MM.1S (cell line): ENCODE data around the gene HSPG2.

ENCODE experiments used
- DNase-seq: peaks from one replicate; pipeline ENCODE4 v3.0.0-alpha.2; 2015
- H2AFZ ChIP-seq: fragments of 300-600 bp; sonication (generic); 2 replicates; pipeline ENCODE4 v1.6.0; 2016; ENCODE audit warnings: antibody characterized with exemption, low read length
- H3F3A ChIP-seq: fragments of 300-600 bp; sonication (generic); 2 replicates; pipeline ENCODE4 v1.6.1; 2016; ENCODE audit warnings: mild to moderate bottlenecking, antibody characterized with exemption, low read length, moderate library complexity, mixed read lengths; ENCODE audit not compliant: insufficient read depth
- H3K27ac ChIP-seq: fragments of 300-600 bp; sonication (generic); 2 replicates; pipeline ENCODE4 v1.5.1; 2016; ENCODE audit warnings: mild to moderate bottlenecking, low read length
- H3K27me3 ChIP-seq: fragments of 300-600 bp; sonication (generic); replicated peaks from 2 replicates; pipeline ENCODE4 v1.6.0; 2016; ENCODE audit warnings: low read length; ENCODE audit not compliant: insufficient read depth
- H3K36me3 ChIP-seq: fragments of 300-600 bp; sonication (generic); replicated peaks from 2 replicates; pipeline ENCODE4 v1.6.1; 2016; ENCODE audit warnings: mild to moderate bottlenecking, low read length, mixed read lengths; ENCODE audit not compliant: insufficient read depth
- H3K4me1 ChIP-seq: fragments of 300-600 bp; sonication (generic); 2 replicates; pipeline ENCODE4 v1.6.1; 2016; ENCODE audit warnings: low read length, mixed read lengths
- H3K4me2 ChIP-seq: fragments of 300-600 bp; sonication (generic); 2 replicates; pipeline ENCODE4 v1.6.0; 2016; ENCODE audit warnings: low read depth, low read length
- H3K4me3 ChIP-seq: fragments of 300-600 bp; sonication (generic); 2 replicates; pipeline ENCODE4 v1.5.1; 2016; ENCODE audit warnings: low read length, mixed read lengths
- H3K79me2 ChIP-seq: fragments of 300-600 bp; sonication (generic); 2 replicates; pipeline ENCODE4 v1.6.1; 2016; ENCODE audit warnings: mixed run types, low read length, mixed read lengths
- H3K9ac ChIP-seq: fragments of 300-600 bp; sonication (generic); 2 replicates; pipeline ENCODE4 v1.6.1; 2016; ENCODE audit warnings: low read length, mixed read lengths
- H3K9me2 ChIP-seq: fragments of 300-600 bp; sonication (generic); replicated peaks from 2 replicates; pipeline ENCODE4 v1.6.1; 2016; ENCODE audit warnings: mild to moderate bottlenecking, low read length, mixed read lengths; ENCODE audit not compliant: insufficient read depth
- H3K9me3 ChIP-seq: fragments of 300-600 bp; sonication (generic); replicated peaks from 2 replicates; pipeline ENCODE4 v1.6.1; 2016; ENCODE audit warnings: mild to moderate bottlenecking, low read length, mixed read lengths; ENCODE audit not compliant: insufficient read depth
- H4K20me1 ChIP-seq: fragments of 300-600 bp; sonication (generic); 2 replicates; pipeline ENCODE4 v1.6.1; 2016; ENCODE audit warnings: mild to moderate bottlenecking, low read length, moderate library complexity, mixed read lengths; ENCODE audit not compliant: insufficient read depth
- CTCF ChIP-seq: fragments of 300-600 bp; sonication (generic); IDR thresholded peaks from 2 replicates; pipeline ENCODE4 v1.5.1; 2016; ENCODE audit warnings: antibody characterized with exemption, low read length, mixed read lengths
- EZH2 ChIP-seq: fragments of 300-600 bp; sonication (generic); optimal IDR thresholded peaks from 2 replicates; pipeline ENCODE3; 2017; ENCODE audit warnings: low read depth, mild to moderate bottlenecking, antibody characterized with exemption, low read length, mixed read lengths
- EZH2phosphoT487 ChIP-seq: fragments of 300-600 bp; sonication (generic); IDR thresholded peaks from 2 replicates; pipeline ENCODE4 v1.6.1; 2018; ENCODE audit warnings: antibody characterized with exemption, low read length

Gene HSPG2

GRCh38 chr1:21903638-21904453, 33.3 kb downstream of the HSPG2 start:
- H3K9me2 ChIP-seq = no peaks in the 10 kb centered on the region
- no peaks in the 10 kb centered on the region for H3K4me1 ChIP-seq
- no peak overlapping the region for H3K4me2 ChIP-seq
- H4K20me1 ChIP-seq = no peaks in the 10 kb centered on the region
- no peaks in the 10 kb centered on the region for H3K36me3 ChIP-seq
- TF ChIP-seq CTCF (no peak), EZH2phosphoT487 (no peak), EZH2 (no peak)
- no peak for DNase-seq
- H3K27me3 ChIP-seq = no peaks in the 10 kb centered on the region; the same call in 1 of the 2 replicates
- no peak overlapping the region for H3K9ac ChIP-seq
- no peak overlapping the region for H3K4me3 ChIP-seq
- H3K79me2 ChIP-seq = no peaks in the 10 kb centered on the region
- H3K9me3 ChIP-seq = no peaks in the 10 kb centered on the region
- no peak overlapping the region for H3K27ac ChIP-seq
- no peaks in the 10 kb centered on the region for H3F3A ChIP-seq
- H2AFZ ChIP-seq = no peak overlapping the region

GRCh38 chr1:21902026-21903012, 34.8 kb downstream of the HSPG2 start:
- no peak overlapping the region for H3K9ac ChIP-seq
- no peaks in the 10 kb centered on the region for H3K4me1 ChIP-seq
- H3K27me3 ChIP-seq = no peaks in the 10 kb centered on the region

GRCh38 chr1:21901473-21901847, 35.6 kb downstream of the HSPG2 start:
- Histone ChIP-seq H3K4me2 (no peak overlapping the region), H3K27ac (no peak overlapping the region), H3K4me3 (no peak overlapping the region), H3K9ac (no peak overlapping the region), H3K79me2 (no peaks in the 10 kb centered on the region), H3K9me3 (no peaks in the 10 kb centered on the region), H2AFZ (no peak overlapping the region), H3F3A (no peaks in the 10 kb centered on the region), H3K9me2 (no peaks in the 10 kb centered on the region), H3K27me3 (no peaks in the 10 kb centered on the region), H3K4me1 (no peaks in the 10 kb centered on the region), H3K36me3 (no peaks in the 10 kb centered on the region), H4K20me1 (no peaks in the 10 kb centered on the region)
- no peak for DNase-seq
- TF ChIP-seq EZH2 (no peak), EZH2phosphoT487 (no peak), CTCF (no peak)

More at GRCh38 chr1:21902026-21903012, 34.8 kb downstream of the HSPG2 start:
- DNase-seq = no peak
- H3F3A ChIP-seq = no peaks in the 10 kb centered on the region
- H2AFZ ChIP-seq = no peak overlapping the region
- H3K9me3 ChIP-seq = no peaks in the 10 kb centered on the region
- H3K79me2 ChIP-seq = no peaks in the 10 kb centered on the region
- H3K4me2 ChIP-seq = no peak overlapping the region
- no peaks in the 10 kb centered on the region for H4K20me1 ChIP-seq
- no peaks in the 10 kb centered on the region for H3K36me3 ChIP-seq
- no peak overlapping the region for H3K27ac ChIP-seq
- no peak overlapping the region for H3K4me3 ChIP-seq
- no peaks in the 10 kb centered on the region for H3K9me2 ChIP-seq
- TF ChIP-seq EZH2phosphoT487 (no peak), CTCF (no peak), EZH2 (no peak)
